Stimulated activated CD4-positive, alpha-beta T cell treated with anti-CD3 and anti-CD28 coated beads, Interleukin-1b, Interleukin-23, amount 100 ng/mL, for 4 hours (primary cell): ENCODE measurements around the gene TTBK2.

Source experiments
- DNase-seq, 2 donors: peaks; one replicate each; pipeline ENCODE4 v3.0.0-alpha.2; 2020; ENCODE audit warnings: low read depth in 2 of 2

TTBK2 gene

GRCh38 chr15:42728972-42729371, 191.6 kb downstream of the TTBK2 start:
- DNase-seq = no peak

GRCh38 chr15:42728560-42728959, 192.0 kb downstream of the TTBK2 start:
- DNase-seq = no peak

- no peak for DNase-seq
Observed at GRCh38 chr15:42727750-42728381, 192.7 kb downstream of the TTBK2 start.

GRCh38 chr15:42726114-42726513, 194.5 kb downstream of the TTBK2 start:
- DNase-seq = no peak

GRCh38 chr15:42725331-42725903, 195.2 kb downstream of the TTBK2 start:
- no peak for DNase-seq

GRCh38 chr15:42724276-42724675, 196.3 kb downstream of the TTBK2 start:
- DNase-seq = no peak

GRCh38 chr15:42723068-42723467, 197.5 kb downstream of the TTBK2 start:
- DNase-seq = no peak

- no peak for DNase-seq
Observed at GRCh38 chr15:42721916-42722315, 198.7 kb downstream of the TTBK2 start.

- DNase-seq = no peak
Observed at GRCh38 chr15:42721016-42721415, 199.6 kb downstream of the TTBK2 start.

- no peak for DNase-seq
Observed at GRCh38 chr15:42720071-42720470, 200.5 kb downstream of the TTBK2 start.

- DNase-seq = no peak
Observed at GRCh38 chr15:42719043-42719442, 201.5 kb downstream of the TTBK2 start.

GRCh38 chr15:42716626-42717025, 204.0 kb downstream of the TTBK2 start:
- DNase-seq = no peak

- DNase-seq = no peak
Observed at GRCh38 chr15:42716125-42716524, 204.5 kb downstream of the TTBK2 start.

- no peak for DNase-seq
Observed at GRCh38 chr15:42712584-42712983, 208.0 kb downstream of the TTBK2 start.

- DNase-seq = no peak
Observed at GRCh38 chr15:42711746-42712145, 208.8 kb downstream of the TTBK2 start.

GRCh38 chr15:42710662-42711061, 209.9 kb downstream of the TTBK2 start:
- DNase-seq = no peak

- DNase-seq = no peak
Observed at GRCh38 chr15:42707873-42708544, 212.6 kb downstream of the TTBK2 start.

GRCh38 chr15:42707068-42707467, 213.5 kb downstream of the TTBK2 start:
- DNase-seq = no peak

GRCh38 chr15:42705336-42705735, 215.2 kb downstream of the TTBK2 start:
- no peak for DNase-seq

GRCh38 chr15:42704492-42704926, 216.1 kb downstream of the TTBK2 start:
- DNase-seq = peak; percentile 25 to 45

GRCh38 chr15:42696626-42697025, 224.0 kb downstream of the TTBK2 start:
- DNase-seq = no peak

- no peak for DNase-seq
Observed at GRCh38 chr15:42695527-42696071, 225.0 kb downstream of the TTBK2 start.

GRCh38 chr15:42694398-42694797, 226.2 kb downstream of the TTBK2 start:
- DNase-seq = no peak
